ENCODE measurements around the gene EFHC1.

DNA sequence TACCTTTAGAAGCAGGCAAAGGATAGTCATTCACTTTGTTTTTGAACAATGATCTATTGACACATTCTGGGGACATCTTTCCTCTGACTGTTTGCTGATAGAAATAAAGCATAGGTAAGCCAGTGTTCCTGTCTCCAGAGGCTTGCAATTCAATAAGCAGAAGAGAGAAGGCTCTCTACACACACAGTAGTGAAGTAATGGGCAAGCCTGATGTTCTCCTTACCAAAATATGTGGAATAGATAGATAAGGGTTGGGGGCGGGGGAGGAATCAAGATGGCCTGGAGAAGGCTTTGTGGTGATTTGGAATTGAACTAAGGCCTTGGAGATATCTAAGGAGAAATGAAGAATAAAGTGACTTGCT is 30.9 kb upstream of the EFHC1 start:
- TF ChIP-seq, protein P1, sequence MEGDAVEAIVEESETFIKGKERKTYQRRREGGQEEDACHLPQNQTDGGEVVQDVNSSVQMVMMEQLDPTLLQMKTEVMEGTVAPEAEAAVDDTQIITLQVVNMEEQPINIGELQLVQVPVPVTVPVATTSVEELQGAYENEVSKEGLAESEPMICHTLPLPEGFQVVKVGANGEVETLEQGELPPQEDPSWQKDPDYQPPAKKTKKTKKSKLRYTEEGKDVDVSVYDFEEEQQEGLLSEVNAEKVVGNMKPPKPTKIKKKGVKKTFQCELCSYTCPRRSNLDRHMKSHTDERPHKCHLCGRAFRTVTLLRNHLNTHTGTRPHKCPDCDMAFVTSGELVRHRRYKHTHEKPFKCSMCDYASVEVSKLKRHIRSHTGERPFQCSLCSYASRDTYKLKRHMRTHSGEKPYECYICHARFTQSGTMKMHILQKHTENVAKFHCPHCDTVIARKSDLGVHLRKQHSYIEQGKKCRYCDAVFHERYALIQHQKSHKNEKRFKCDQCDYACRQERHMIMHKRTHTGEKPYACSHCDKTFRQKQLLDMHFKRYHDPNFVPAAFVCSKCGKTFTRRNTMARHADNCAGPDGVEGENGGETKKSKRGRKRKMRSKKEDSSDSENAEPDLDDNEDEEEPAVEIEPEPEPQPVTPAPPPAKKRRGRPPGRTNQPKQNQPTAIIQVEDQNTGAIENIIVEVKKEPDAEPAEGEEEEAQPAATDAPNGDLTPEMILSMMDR (IDR thresholded peaks at IDR 0.05): no peak
- TF ChIP-seq POLR2A (IDR thresholded peaks at IDR 0.05): no peak
